HG03521 (cell line): ENCODE measurements around the gene HEATR5A.
"Not testable (repeated sequence)": the region's sequence is repeated elsewhere in the genome, so short reads cannot be mapped to it uniquely, and the experiment has no call there.

ENCODE experiments used
- ATAC-seq: cut with Tn5 transposase; IDR thresholded peaks from one replicate; pipeline ENCODE4 v1.9.1; 2021; ENCODE audit warnings: mild to moderate bottlenecking, moderate library complexity; ENCODE audit not compliant: unreplicated experiment

HEATR5A gene

GRCh38 chr14:31287294-31287972, 132.9 kb downstream of the HEATR5A start:
- no peak for ATAC-seq

- no peak for ATAC-seq
These were observed 133.7 kb downstream of the HEATR5A start for GRCh38 chr14:31286456-31287293.

DNA sequence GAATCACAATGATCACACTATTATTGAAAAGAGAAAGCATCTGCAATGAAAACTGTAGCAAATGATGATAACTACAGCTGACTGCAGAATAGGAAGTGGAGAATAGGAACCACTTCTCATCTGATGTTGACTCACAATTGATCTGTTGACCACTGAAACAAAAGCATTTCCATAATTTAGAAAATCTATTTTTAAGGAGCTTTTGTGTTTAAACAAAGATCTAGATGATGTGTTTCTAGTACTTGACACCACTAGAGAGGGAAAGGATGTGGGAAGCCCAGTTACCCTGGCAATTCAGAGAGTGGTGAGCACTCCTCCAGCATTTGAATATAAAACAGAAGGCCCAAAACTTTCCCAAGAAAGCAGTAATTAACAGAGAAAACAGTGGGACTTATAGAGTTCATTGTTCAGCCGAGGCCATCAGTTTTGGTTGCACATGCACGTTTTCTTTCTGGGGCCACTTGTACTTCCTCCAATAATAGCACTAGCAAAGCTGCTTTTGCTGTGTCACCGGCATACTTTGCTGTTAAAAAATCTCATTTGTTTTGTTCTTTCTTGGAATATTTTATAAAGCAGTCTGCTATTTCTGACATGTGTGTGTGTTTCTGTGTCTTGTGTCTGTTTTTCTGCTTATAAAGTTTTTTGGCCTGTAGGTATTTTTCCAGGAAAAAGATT, 136.6 kb downstream of the HEATR5A start:
- no peak for ATAC-seq

- ATAC-seq, result no peak
These were observed 137.2 kb downstream of the HEATR5A start for GRCh38 chr14:31283153-31283552.

DNA sequence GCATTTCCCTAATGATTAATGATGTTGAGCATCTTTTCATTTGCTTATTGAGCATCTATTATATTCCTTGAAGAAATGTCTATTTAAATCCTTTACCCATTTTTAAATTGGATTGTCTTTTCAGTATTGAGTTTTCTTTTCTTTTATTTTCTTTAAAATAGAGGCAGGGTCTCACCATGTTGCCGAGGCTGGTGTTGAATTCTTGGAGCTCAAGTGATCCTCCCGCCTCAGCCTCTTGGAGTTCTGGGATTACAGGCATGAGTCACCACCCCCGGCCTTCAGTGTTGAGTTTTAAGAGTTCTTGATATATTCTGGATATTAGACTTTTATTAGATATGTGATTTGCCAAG, 139.5 kb downstream of the HEATR5A start:
- no peak for ATAC-seq

- ATAC-seq, result no peak
These were observed 140.0 kb downstream of the HEATR5A start for GRCh38 chr14:31280132-31280870.

DNA sequence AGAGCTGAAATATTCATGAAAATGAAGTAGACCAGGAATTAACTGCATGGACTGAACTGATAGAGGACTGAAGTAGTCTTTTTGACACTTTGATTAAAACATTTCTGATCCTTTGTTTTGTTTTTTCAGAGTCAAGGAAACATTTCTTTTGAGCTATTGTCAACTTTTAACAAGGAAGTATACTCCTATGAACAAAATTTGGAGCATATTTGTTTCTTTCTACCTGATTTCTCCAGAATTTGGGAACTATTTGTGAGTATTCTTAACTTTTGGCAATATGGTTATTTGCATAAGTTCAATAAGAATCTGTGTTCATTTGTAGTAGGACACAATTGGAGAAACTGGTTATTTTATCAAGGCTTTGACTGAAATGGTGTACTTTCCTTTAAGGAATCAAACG, 141.5 kb downstream of the HEATR5A start:
- no peak for ATAC-seq

- no peak for ATAC-seq
These were observed 143.3 kb downstream of the HEATR5A start for GRCh38 chr14:31277085-31277484.

- ATAC-seq, result not testable (repeated sequence)
These were observed 143.9 kb downstream of the HEATR5A start for GRCh38 chr14:31276417-31276816.

GRCh38 chr14:31275731-31276130, 144.6 kb downstream of the HEATR5A start:
- ATAC-seq, result no peak

DNA sequence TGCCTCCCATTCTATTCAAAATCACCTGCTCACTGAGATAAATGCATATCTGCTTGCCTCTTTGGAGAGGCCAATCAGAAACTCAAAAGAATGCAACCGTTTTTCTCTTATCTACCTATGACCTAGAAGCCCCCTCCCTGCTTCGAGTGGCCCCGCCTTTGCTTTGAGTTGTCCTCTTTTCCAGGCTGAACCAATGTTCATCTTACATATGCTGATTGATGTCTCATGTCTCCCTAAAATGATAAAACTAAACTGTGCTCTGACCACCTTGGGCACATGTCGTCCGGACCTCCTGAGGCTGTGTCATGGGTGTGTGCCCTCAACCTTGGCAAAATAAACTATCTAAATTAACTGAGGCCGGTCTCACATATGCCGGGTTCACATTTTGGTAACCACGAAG, 148.7 kb downstream of the HEATR5A start:
- no peak for ATAC-seq

- ATAC-seq, result no peak
These were observed 150.1 kb downstream of the HEATR5A start for GRCh38 chr14:31270196-31270772.

- no peak for ATAC-seq
These were observed 150.6 kb downstream of the HEATR5A start for GRCh38 chr14:31269634-31270195.

DNA sequence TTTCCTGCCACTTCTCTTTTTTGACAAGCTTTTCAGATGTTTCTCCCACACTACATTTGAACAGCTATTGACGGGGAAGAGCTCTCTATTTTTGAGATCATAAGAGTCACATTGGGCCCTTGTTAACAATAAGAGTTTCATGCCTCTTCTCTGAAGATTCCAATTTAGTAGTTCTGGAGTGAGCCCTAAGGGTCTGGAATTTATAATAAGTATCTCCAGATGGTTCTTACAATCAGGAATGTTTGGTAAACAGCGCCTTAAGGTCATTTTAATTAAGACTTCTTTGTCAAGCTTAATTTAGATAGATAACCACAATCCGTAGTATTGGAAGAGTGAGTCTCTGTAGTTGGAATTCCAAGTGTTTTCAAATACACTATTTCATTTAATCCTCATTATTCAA, 152.1 kb downstream of the HEATR5A start:
- ATAC-seq, result no peak

- ATAC-seq, result no peak
These were observed 153.7 kb downstream of the HEATR5A start for GRCh38 chr14:31266437-31267331.

DNA sequence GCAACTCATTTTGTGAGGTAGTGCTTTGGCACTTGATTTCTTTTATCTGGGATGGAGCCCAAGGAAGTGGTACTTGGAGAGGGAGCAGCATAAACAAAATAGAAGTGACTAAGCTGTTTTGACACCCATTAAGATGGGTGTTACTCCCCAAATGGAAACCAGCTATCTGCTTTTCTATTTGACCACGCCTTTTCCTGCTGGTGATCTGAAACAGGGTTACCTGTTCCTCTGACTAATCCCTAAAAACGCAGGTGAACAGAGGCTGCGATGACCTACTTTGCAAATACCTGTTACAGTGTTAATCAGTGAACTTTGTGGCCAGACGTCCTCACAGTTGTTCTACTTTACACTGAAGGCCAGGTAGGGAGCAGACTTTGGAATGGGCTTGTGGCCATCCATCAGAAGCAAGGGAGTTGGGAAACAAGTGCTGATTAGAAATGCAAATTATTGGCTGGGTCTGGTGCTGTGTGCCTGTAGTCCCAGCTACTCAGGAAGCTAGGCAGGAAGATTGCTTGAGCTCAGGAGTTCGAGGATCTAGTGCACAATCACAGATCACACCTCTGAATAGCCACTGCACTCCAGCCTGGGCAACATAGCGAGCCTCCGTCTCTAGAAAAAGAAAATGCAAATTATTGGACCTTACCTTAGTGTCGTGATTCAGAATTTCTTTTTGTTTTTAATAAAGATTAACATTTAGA, 154.5 kb downstream of the HEATR5A start:
- no peak for ATAC-seq

DNA sequence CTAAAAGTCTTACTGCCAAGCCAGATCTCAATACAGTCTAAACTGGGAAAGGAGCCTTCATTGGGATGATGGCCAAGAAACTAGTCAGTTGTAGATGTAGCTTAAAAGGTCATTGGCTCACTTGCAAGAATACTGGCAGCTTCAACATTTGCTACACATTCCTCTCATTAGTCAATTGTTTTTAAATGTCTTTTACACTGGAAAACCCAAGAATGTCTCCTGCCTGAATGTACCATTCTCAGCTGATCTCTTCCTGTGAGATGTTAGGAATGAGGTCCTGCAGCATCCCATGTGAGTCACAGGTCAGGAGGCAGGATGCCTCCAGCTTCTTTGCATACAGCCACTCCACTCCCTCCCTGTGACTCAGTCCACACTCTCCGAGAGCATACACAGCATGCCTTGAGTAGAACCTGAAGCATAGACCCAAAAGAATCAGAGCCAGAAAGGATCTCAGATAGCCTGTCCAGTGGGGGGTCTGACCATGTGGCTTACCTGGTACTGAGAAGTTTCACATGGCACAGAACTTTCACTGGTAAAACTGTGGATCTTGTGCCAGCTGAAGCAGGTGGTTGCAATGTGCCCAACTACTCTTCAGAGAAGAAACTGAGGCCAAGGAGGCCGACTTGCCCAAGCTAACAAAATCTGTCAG, 156.7 kb downstream of the HEATR5A start:
- no peak for ATAC-seq
